T-helper 1 cell treated with Interleukin-12 subunit alpha and Interleukin-12 subunit beta and Interleukin-4 antibody, amounts not matched to agents 30 ng/mL and 1 ng/mL, for 36 hours (primary cell): ENCODE results near the gene PIGR. TPM values are rescaled to one million over a fixed set of nuclear protein-coding genes. Genes with fewer than 3 reads are reported as not detected.

Source experiments
- intact Hi-C: fragments of 100-400 bp; cut with micrococcal nuclease; formaldehyde crosslinking; loops from one replicate; pipeline ENCODE4 v1.15.1; 2024
- total RNA-seq: library from RNA; stranded (reverse); gene quantifications from 2 replicates; pipeline ENCODE4 v1.2.3, GENCODE V29; 2022

PIGR gene
- total RNA-seq, 1 donor from 2014 or later: 0.05 TPM

DNA sequence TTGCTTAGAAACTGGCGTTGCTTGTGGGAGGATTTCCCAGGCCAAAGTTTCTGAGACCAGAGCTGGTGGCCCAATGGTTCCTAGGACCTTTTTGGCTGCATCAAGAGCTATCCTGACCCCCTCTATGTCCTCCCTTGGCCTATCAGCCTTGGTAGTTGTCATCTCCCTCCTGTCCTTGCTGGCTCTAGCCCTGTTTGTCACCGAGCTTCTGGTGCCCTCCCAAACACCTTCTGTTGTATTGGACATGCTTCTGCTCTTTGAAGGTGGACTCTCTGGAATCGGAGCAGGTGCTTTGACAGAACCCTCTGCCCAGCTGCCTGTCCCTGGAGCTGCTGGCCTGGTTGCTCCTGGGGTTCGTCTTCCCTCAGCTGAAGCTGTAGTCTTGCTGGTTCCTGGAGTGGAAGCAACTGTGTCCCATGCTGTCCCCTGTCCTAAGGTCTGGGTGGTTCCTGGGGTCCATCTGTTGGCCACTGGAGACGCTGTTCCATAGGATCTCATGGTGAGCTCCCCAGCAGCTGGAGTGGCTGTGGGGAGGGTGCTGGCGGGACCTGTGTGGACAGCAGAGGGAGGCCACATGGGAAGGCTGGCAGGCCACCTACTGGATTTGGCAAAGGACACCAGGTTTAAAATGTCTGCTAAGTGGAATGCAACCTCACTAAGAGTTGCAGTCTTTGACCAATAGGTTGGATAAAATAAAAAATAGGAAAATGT is 14.6 kb upstream of the PIGR start:
- intact Hi-C loops: no loop called here

DNA sequence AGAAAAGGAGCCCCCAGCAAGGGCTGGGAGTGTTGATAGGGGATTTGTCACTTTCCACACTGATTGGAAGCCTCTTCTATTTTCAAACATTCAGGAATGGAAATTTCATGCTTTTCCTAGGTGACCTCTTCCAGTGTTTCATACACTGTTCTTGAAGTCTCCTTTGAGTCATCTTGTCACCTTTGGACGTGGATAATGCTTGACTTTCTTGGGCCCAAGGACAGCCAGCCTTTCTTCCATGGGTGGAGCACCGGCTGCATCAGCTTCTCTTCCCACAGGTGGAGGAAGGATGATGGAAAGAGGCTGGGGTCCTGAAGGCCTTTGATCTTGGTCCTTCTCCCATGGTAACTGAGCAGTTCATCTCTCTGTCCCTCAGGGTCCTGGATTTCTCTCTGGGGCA is 11.9 kb upstream of the PIGR start:
- intact Hi-C loops: no loop called here

DNA sequence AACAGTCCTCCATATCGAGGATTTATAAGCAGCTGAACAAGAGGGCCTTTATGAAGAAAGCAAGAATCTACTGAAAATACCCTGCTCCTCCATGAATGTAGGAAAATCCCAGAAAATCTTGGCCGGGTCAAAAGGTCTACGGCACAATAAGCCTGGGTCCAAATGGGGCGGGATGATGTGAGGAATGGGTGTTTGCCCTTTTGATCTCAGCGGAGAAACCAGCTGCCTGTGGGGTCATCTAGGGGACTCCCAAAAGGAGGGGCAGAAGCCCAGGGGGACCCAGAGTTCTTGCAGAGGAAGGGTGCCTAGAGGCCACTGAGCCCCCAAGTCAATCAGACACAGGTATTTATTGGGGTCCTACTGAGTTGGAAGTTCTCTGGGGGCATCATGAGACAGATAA is 11.4 kb upstream of the PIGR start:
- intact Hi-C loops: no loop called here

DNA sequence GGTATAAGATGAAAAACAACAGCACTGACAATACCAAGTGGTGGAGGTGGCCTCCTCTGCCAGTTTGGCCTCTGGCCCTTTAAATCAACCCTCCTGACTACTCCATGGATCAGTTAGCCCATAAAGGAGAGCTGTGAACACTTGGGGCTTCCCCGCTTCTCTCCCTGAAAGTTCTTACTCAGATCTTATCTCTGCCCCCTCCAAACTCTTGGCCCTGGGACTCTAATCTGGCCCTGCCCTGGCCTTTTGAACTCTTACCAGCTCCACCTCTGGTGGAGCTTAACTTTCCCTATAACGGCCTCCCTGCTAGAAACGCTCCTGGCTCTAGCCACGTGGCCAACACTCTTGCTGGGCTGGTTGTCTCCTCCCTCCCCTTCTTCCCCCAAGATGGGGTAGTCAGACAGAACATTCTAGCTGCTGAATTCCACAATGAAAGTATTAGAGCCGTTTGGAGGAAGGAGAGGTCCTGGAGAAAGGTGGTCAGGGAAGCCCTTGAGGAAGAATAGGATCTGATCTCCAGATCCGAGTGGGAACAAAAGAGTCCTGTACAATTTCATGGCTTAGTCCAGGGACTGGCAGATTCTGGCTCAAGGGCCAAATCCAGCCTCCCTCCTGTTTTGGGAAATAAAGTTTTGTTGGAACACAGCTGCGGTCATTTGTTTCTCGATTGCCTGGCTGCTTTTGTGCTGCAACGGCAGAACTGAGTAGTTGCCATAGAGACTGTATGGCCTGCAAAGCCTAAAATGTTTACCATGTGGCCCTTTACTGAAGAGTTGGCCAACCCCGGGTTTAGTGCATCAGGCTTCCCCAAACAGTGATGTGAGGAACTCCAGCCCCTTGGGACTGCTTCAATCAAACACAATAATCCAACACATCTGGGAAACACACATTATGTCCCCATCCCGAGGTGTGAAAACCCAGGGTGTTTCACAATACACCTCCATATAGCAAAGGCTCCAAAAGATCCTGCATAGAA is 9.5 kb upstream of the PIGR start:
- intact Hi-C loops: no loop called here

DNA sequence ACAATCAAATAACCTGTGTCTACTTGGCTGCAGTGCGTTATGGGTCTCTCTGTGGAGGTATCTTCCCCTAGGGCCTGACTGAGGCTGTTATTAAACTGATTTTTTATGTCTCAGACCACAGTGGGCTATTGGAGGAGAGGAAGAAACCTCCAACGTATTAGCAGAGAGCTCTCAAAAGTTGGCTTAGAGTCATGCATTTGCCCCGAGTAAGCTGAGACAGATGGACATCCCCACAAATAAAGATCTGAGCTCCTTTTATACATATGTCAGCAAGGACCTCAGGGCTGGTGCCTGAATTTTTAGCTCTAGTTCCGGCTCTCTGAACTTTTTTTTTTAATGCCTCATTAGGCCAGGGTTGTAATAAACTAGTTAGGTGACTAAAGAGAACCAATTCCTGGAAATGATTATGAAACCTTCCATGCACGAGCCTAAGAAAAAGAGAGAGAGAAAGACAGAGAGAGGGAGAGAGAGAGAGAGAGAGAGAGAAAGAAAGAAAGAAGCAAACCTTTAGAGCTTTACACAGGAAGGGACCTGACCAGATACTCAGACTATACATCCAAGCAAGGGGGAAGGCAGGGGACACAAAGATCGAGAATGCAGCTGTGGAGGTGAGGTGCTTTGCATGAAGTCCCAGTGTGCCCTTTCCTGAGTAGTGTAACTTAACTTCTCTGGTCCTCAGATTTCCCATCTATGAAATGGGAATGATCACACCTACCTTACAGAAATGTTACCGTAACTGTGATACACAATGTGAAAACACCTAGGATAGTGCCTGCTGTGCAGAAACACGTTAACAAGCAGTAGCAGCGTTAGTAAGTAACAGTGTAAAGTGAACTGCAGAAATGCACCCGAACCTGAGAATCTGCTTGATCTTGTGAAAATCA is 8.4 kb upstream of the PIGR start:
- intact Hi-C loops: no loop called here

DNA sequence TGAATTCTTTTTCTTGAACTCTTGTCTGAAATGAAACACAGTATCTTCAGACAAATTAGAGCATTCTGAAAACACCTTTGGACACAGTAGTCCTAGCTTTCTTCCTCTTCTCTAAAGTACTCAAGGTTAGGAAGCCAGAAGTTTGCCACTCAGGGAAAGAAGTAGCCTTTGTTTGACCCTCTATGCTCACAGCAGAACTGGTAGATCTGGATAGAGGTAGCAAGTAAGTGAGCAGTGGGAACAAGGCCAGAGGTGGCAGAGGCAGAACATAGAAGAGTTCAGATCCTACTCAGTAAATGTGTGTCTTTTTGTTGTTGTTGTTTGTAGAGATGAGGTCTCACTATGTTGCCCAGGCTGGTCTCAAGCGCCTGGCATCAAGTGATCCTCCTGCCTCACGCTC is 7.4 kb upstream of the PIGR start:
- intact Hi-C loops: no loop called here

DNA sequence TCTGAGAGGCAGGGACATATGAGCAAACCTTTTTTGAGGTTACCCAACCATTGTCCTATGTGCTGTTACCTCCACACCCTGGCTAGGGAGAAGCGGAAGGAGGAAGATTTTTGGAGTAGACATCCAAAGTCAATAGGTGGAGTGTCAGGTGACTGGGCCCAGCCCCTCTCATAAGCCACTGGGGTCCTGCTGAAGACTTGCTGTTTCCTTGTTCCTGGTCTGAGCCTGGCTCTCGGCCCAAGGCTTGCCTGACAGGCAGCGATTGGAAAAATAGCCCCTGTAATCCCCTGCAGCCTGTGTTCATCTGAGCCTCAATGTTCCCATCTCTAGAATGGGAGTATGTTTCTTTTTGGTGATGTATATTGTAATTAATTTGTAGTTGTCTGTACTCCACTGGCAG is 6.9 kb upstream of the PIGR start:
- intact Hi-C loops: no loop called here

DNA sequence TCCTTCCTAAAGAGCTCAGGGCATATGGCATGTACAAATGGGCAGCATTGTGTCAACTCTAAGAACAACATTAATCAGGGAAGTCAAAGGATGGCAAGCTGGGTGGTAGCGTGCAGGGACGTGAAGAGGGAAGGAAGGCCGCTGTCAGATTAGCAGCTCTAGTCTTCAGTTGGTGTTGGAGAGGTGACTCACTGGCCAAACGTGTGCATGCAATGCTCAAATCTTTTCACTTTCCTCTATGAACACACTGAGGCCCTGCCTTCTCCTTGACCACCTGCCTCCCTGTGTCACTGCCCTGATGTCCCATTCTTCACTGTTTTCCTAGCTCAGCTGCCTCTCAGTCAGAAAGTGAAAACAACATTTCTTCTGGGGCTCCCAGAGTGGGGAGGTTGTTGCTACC is 5.9 kb upstream of the PIGR start:
- intact Hi-C loops: no loop called here

DNA sequence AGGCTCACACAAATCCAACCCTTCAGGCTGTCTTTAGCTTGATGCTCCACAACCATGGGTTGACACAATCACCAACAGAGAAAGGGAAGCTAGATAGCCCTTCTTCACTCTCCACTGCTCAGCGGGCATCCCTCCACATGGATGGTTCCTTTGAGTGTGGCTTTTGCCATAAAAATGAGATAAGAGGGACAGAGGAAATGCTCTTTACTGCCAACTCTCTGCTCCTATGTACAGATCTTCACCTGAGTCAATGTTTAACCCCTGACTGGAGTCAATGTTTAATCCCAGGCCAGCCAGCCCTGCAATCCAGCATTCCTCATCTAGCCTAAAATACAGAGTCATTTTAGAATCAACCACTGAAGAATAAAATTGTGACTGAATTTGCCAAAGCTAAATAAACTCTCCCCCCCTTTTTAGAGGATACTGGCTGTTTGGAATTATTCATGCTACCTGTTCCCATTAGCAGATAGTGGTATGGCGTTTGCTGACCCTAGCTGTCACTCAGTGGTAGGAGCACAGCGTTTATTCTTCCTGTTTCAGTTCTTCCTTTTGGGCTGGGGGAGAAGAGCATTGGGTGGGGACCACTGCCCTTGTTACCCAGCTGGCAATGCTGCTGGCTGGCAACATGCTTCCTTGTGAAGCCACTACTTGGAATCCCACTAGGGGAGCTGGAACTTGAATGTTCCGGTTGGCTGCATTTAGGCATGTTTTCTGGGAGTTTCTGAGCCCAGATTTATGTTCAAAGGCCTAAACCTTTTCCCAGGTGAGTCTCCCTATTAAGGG is 5.2 kb upstream of the PIGR start:
- intact Hi-C loops: no loop called here

DNA sequence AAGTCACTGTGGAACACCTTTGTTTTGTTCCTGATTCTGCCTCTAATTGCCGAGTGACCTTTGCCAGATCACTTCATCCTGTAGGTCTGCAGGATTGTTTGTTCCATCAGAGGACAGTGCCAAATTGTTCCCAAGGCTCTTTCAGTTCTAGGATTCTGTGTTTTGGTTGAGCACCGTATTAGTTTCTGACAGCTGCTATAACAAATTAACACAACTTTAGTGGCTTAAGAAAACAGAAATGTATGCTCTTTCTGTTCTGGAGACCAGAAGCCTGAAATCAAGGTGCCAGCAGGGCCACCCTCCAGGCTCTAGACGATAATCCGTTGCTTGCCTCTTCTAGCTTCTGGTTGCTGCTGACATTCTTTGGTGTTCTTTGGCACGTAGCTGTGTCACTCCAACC is 3.4 kb upstream of the PIGR start:
- intact Hi-C loops: no loop called here

DNA sequence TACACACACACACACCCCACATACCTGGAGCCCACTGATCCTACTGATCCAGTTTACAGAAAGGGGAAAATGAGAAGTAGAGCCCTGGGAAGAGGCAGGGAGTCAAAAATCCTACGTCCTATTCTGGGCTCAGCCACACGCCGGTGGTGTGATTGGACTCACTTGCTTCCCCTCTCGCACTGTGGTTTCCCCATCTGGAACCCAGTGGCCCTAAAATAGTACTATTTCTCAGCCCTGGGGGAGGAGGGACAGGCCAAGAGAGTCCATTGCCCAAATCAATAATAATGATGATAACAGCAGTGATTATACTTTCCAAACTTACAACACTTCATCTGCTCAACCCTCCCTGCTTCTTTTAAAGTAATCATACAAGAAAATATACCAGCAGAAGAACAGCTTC is 2.9 kb upstream of the PIGR start:
- intact Hi-C loops: no loop called here

DNA sequence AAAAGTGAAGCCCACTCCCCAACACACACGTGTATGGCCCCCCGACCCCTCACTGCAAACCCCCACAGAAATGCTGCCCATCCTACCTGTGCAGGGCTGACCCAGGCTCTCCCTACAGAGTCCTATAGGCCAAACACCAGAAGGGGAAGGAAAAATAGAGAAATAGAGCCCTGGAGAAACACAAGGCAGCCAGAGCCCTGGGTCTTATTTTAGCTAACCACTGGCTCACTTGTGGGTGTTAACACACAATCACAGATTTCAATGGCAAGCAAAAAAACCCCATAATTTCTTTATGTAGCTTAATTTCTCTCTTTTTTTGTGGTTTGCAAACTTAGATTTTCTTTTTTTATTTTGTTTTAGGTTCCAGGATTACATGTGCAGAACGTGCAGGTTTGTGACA is 989 bp upstream of the PIGR start:
- intact Hi-C loops: no loop called here

DNA sequence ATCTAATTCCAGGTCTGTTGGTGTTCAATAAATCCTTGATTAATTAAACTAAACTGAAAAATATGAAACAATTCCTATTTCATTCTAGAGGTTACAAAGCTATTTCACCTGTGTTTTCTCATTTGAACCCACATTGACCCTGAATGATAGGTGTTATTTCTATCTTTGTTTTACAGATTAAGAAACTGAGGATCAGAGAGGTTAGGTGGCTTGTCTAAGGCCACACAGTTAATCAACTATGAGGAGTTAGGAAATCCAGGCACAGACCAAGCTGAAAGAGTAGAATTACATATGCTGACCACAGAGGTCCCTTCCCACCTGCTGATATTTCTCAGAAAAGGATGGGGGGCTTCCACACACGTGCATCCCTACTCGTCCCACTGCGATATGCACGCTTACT is 487 bp downstream of the PIGR start:
- intact Hi-C loops: no loop called here

DNA sequence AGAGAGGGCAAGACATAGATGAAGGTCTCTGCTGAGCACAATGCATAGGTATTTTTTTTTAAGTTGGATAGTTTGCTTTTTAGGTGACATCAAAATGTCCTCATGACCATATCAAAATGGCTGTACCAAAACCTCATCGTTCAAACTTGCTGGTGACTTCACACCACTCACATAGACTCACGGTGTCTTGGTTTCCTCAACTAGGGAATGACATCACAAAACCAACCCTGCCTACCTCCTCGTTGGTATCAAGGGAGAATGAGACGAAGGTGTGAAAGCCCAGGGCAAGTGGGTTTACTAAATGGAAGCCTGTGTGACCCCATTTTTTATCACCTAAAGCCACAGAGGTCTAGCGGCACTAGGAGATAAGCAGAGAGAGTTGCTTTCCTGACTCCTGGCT is 1.6 kb downstream of the PIGR start:
- intact Hi-C loops: no loop called here

DNA sequence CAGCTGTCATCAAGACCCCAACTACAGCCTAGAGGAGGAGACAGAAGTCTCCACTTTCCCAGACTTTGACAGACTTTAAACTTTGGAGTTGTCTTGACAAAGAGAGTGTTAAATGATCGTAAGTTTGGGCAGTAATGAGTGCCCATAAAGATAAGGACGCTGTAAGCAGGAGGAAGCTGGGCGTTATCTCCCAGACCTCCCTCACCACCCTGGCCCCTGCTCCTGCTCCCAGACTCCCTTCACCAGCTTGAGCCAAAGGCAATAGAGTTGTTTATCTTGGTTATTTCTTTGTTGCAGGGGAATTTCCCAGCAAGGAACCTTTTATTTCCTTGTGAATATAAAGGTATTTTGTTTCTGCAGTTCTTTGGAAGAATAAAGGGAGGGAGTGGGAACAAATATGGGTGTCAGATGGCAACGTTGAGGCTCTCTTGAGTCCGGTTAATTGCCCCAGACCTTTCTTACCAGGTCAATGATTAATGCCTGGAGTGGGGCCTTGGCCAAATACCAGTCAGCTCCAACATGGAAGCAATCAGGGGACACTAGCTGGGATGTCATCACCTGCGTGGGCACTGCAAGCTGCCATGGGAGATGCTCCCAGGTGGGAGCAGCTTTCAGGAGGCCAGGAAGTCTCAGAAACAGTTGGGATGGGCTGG is 4.4 kb downstream of the PIGR start:
- intact Hi-C loops: no loop called here

DNA sequence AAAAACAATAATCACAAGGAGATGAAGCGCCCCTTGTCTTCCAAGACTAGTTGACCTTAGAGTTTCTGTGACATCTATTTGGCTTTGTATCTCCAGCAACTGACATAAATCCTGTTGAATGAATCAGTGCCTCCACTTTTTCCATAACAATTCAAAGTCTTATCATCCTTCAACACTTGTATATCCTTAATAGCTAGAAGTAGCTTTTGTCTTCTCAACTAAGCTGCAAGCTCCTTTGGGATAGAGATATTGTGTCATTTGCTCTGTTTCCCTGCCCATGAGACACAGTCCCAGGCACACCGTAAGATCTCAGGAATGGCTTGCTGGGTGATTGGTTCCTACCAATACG is 5.7 kb downstream of the PIGR start:
- intact Hi-C loops: no loop called here

DNA sequence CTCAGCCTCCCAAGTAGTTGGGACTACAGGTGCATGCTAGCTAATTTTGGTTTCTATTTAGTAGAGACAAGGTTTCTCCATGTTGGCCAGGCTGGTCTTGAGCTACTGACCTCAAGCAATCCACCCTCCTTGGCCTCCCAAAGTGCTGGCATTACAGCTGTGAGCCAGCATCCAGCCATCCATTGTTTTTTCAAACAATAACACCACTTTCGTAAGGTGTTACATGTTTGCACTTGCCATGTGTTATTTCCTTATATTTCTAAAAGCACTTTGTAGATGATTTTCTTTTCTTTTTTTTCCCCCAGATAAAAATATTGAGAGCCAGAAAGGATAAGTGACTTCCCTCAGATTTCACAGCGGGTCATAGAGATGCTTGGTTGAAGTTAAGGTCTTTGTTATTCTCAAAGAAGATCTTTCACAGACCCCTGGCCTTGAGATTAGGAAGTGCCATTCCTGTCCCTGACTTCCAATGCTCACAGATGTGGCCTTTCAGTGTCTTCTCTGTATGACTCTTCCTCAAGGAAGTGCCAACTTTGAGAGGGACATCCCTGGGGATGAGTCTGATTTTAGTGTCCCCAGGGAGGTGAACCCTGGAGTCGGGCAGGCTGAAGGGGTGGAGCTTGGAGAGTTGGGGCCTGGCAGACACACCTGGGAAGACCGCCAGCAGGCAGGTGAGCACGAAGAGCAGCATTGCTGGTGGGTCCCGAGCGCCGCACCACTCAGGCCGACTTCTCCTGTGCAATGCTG is 6.3 kb downstream of the PIGR start:
- intact Hi-C loops: no loop called here

DNA sequence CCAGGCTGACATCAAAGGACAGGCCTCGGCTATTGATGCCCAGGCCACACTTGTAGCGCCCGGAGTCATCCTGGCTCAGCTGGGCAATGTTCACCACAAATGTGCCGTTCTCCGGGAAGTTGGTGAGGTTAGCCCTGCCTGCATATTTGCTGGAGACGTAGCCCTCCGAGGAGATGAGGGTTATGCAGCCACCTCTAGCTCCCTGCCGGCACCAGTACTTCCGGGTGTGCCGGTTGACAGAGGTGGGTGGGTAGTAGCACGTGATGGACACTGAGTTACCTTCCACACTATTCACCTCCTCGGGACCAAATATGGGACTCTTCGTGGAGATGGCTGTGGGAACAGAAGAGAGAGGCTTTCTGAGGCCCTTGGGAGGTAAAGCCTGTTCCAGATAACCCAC is 7.1 kb downstream of the PIGR start:
- intact Hi-C loops: no loop called here

DNA sequence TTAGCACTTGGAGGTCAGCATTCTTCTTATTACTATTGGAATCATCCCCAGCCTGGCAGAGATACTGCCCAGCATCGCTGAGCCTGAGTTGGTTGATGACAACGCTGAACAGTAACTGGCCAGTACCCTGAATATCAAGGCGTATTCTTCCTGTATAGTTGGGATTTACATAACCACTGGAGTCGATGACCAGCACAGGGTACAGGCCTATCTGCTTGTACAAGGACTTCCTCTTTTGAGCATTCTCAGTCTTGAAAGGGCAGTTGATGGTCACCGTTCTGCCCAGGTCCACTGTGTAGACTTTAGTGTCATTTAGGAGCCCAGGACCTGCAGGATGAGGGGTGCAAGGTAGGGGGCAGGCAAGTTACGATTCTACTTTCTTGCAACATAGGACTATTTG is 8.8 kb downstream of the PIGR start:
- intact Hi-C loops: no loop called here
